Liver (tissue), 9 donors: ENCODE measurements around the gene ZNF446. TPM values are rescaled to one million over a fixed set of nuclear protein-coding genes. Genes with fewer than 3 reads are reported as not detected.

Source experiments
- DNase-seq: peaks from one replicate; pipeline ENCODE4 v3.0.0-alpha.2; 2017; ENCODE audit warnings: low spot score
- H3K27ac ChIP-seq, 2 donors: one replicate each; pipeline ENCODE4 v1.7.0; 2013; ENCODE audit warnings: inconsistent platforms in 2 of 2, low read length in 2 of 2, control low read depth in 1 of 2, low read depth in 1 of 2, mild to moderate bottlenecking in 1 of 2
- H3K27me3 ChIP-seq, 4 donors: one replicate each; pipeline versions ENCODE4 v1.6.1 to v1.7.0; 2013; ENCODE audit warnings: low read length in 3 of 4, inconsistent platforms in 1 of 4, mild to moderate bottlenecking in 1 of 4, moderate library complexity in 1 of 4; ENCODE audit not compliant: control insufficient read depth in 4 of 4, insufficient read depth in 4 of 4
- H3K36me3 ChIP-seq, 4 donors: one replicate each; pipeline versions ENCODE4 v1.6.1 to v1.7.0; 2013; ENCODE audit warnings: low read length in 3 of 4, mild to moderate bottlenecking in 3 of 4, low read depth in 1 of 4, moderate library complexity in 1 of 4; ENCODE audit not compliant: control insufficient read depth in 4 of 4, insufficient read depth in 3 of 4
- H3K4me1 ChIP-seq, 4 donors: one replicate each; pipeline versions ENCODE4 v1.6.1 to v1.7.0; 2013; ENCODE audit warnings: low read length in 3 of 4, mild to moderate bottlenecking in 3 of 4, moderate library complexity in 1 of 4; ENCODE audit not compliant: control insufficient read depth in 4 of 4, insufficient read depth in 4 of 4
- H3K4me3 ChIP-seq, 3 donors: one replicate each; pipeline versions ENCODE4 v1.6.1 to v1.7.0; 2013; ENCODE audit warnings: low read length in 3 of 3, control low read depth in 1 of 3, low read depth in 1 of 3, mild to moderate bottlenecking in 1 of 3
- H3K9ac ChIP-seq, 2 donors: one replicate each; pipeline ENCODE4 v1.7.0; 2013; ENCODE audit warnings: low read length in 2 of 2, mild to moderate bottlenecking in 2 of 2, moderate library complexity in 2 of 2, control low read depth in 1 of 2, low read depth in 1 of 2
- H3K9me3 ChIP-seq, 4 donors: one replicate each; pipeline versions ENCODE4 v1.6.1 to v1.7.0; 2013; ENCODE audit warnings: low read length in 3 of 4; ENCODE audit not compliant: control insufficient read depth in 4 of 4
- EGR1 ChIP-seq, 2 donors: IDR thresholded peaks; 2 replicates each; pipeline ENCODE4 v1.6.1; 2016 to 2018; ENCODE audit warnings: antibody characterized with exemption in 2 of 2, low read depth in 2 of 2
- FOXA2 ChIP-seq: IDR thresholded peaks from 2 replicates; pipeline ENCODE4 v1.6.1; 2016; ENCODE audit warnings: antibody characterized with exemption
- GABPA ChIP-seq, 2 donors: IDR thresholded peaks in 1 of 2; conservative IDR thresholded peaks in 1 of 2; 2 replicates each; pipeline ENCODE4 v1.6.1; 2016; ENCODE audit warnings: antibody characterized with exemption in 2 of 2, mild to moderate bottlenecking in 1 of 2, moderate library complexity in 1 of 2
- NR2F2 ChIP-seq: IDR thresholded peaks from 2 replicates; pipeline ENCODE4 v1.6.1; 2016; ENCODE audit warnings: antibody characterized with exemption
- RAD21 ChIP-seq, 2 donors: IDR thresholded peaks; 2 replicates each; pipeline ENCODE4 v1.6.1; 2016; ENCODE audit warnings: antibody characterized with exemption in 2 of 2, mild to moderate bottlenecking in 2 of 2
- REST ChIP-seq: IDR thresholded peaks from 2 replicates; pipeline ENCODE4 v1.6.1; 2016; ENCODE audit warnings: antibody characterized with exemption, mild to moderate bottlenecking
- RXRA ChIP-seq, 2 donors: IDR thresholded peaks; 2 replicates each; pipeline ENCODE4 v1.6.1; 2017 to 2018; ENCODE audit warnings: antibody characterized with exemption in 2 of 2, mild to moderate bottlenecking in 1 of 2
- TAF1 ChIP-seq: conservative IDR thresholded peaks from 2 replicates; pipeline ENCODE4 v1.6.1; 2016; ENCODE audit warnings: antibody characterized with exemption, mild to moderate bottlenecking
- YY1 ChIP-seq: IDR thresholded peaks from 2 replicates; pipeline ENCODE4 v1.6.1; 2016; ENCODE audit warnings: antibody characterized with exemption, mild to moderate bottlenecking
- WGBS: extraction: QIAGEN DNeasy Blood & Tissue Kit; methylation state at CpG from one replicate; pipeline ENCODE4 v1.1.7; 2013; 5-methylcytosine and 5-hydroxymethylcytosine counted together
- polyA plus RNA-seq, 2 donors: library from polyadenylated mRNA; stranded (reverse) in 1 of 2; unstranded in 1 of 2; fragments of 200-250 nt in 1 of 2; fragments of >200 nt in 1 of 2; fragmentation: Nextera tagmentation in 1 of 2; extraction: Ambion mirVana in 1 of 2; gene quantifications; one replicate each; pipeline versions ENCODE4 v1.2.1 to v1.2.3, GENCODE V29; 2013 to 2015
- total RNA-seq, 2 donors: library from RNA; depleted of rRNA; stranded (reverse); fragments of >200 nt; gene quantifications; one replicate each; pipeline ENCODE4 v1.2.3, GENCODE V29; 2014
- TF ChIP-seq, protein P1 (sequence below): IDR thresholded peaks from 2 replicates; pipeline ENCODE4 v1.6.1; 2016; ENCODE audit warnings: antibody characterized with exemption
- TF ChIP-seq, protein P2 (sequence below): IDR thresholded peaks from 2 replicates; pipeline ENCODE4 v1.6.1; 2016; ENCODE audit warnings: antibody characterized with exemption
- donor health status: healthy.
- donor health status: healthy.
- donor health status: healthy.
- donor health status: healthy.
- donor health status: healthy.

The ZNF446 gene
- total and polyA plus RNA-seq, 4 donors: 2.8 to 4.8 (median 3.9) TPM

DNA sequence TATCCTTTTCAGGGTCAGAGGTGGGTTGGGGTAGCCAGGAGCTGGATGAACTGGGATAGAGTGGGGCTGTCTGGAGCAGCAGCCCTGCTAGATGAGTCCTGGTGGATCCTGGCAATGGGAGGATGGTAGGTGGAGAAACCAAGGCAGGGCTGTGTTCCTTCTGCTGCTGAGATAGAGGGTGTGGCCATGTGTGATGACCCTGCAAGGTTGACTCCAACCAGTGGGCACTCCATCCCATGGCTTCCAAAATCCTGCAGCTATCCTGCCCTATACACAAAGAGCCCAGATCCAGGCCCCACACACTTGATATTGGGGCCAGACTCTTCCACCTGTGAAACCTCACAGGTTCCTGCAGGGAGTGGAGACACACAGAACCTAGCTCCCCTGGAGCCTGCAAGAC lies 2.4 kb upstream of the ZNF446 start (continued):
- no peak for TF ChIP-seq REST
- TF ChIP-seq NR2F2: no peak
- TF ChIP-seq EGR1 (IDR thresholded peaks at IDR 0.05; ENCODE audit: low read depth in 2 of 2): no peak
- TF ChIP-seq YY1: no peak
- TF ChIP-seq RAD21 (IDR thresholded peaks at IDR 0.05): no peak

DNA sequence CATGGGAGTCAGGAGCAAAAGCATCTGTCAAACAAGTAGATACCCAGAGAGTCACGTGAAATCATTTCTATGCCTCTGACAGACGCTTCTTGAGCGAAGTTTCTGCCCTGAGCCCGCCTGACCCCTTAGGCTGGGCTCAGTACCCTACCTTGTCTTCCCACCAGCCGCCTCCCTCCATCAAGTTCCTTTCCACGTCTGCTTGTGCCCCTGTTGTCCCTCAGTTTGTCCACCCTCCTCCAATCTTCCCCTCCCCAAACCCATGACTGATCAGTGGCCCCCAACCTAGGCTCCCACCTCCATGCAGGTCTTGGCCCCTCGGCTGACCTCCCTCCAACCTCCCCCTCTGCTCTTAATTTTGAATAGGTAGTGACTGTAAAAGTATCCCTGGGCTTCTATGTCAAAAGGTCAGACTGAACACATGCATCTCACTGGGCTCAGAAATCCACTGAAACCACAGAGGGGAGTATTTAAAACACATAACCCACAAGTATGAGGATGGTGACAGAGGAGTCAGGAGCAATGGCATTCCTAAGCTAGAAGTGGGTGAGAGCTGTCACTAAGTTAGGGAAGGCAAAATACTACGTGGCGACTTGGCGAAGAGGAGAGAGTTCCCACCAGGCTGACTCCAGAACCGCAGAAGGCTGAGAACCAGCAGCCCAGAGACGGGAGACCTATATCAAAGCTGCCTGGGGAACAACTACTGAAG lies 1.7 kb upstream of the ZNF446 start:
- Histone ChIP-seq H3K27ac (no peak overlapping the region), H3K27me3 (no peaks in the 10 kb centered on the region), H3K4me3 (no peak overlapping the region), H3K9ac (no peak overlapping the region), H3K9me3 (no peaks in the 10 kb centered on the region), H3K4me1 (peaks cover 5 to 21% (median 15%) of the 10 kb centered on the region in 4 donors), H3K36me3 (peaks cover 0 to 11% (median 4%) of the 10 kb centered on the region in 4 donors)
- no peak for DNase-seq
- TF ChIP-seq, protein P1, sequence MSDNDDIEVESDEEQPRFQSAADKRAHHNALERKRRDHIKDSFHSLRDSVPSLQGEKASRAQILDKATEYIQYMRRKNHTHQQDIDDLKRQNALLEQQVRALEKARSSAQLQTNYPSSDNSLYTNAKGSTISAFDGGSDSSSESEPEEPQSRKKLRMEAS: no peak
- TF ChIP-seq RAD21 (IDR thresholded peaks at IDR 0.05): no peak
- TF ChIP-seq RXRA (IDR thresholded peaks at IDR 0.05): no peak
- no peak for TF ChIP-seq FOXA2
- no peak for TF ChIP-seq GABPA (IDR thresholded peaks at IDR 0.05 in 1 of 2, conservative IDR thresholded peaks at IDR 0.05 in 1 of 2)
- no peak for TF ChIP-seq TAF1
- TF ChIP-seq REST: no peak
- TF ChIP-seq EGR1 (IDR thresholded peaks at IDR 0.05; ENCODE audit: low read depth in 2 of 2): no peak
- TF ChIP-seq, protein P2, sequence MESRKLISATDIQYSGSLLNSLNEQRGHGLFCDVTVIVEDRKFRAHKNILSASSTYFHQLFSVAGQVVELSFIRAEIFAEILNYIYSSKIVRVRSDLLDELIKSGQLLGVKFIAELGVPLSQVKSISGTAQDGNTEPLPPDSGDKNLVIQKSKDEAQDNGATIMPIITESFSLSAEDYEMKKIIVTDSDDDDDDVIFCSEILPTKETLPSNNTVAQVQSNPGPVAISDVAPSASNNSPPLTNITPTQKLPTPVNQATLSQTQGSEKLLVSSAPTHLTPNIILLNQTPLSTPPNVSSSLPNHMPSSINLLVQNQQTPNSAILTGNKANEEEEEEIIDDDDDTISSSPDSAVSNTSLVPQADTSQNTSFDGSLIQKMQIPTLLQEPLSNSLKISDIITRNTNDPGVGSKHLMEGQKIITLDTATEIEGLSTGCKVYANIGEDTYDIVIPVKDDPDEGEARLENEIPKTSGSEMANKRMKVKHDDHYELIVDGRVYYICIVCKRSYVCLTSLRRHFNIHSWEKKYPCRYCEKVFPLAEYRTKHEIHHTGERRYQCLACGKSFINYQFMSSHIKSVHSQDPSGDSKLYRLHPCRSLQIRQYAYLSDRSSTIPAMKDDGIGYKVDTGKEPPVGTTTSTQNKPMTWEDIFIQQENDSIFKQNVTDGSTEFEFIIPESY: no peak
- WGBS: 87% methylated on average over 12 of the region's 12 CpGs
